BLaER1 treated with 17β-estradiol and CSF1 and Interleukin-3, amounts not matched to agents 10 nM and 100 nM (cell line): Measurements from ENCODE around the gene RIIAD1.
"Not testable (repeated sequence)": the region's sequence is repeated elsewhere in the genome, so short reads cannot be mapped to it uniquely, and the experiment has no call there.

Experiments used
- H3K27ac ChIP-seq, 11 experiments: shearing (Covaris generic); formaldehyde crosslinking; 2 replicates each; pipeline ENCODE4 v1.8.1; 2022
- H3K27me3 ChIP-seq, 11 experiments: shearing (Covaris generic); formaldehyde crosslinking; 2 replicates each; pipeline ENCODE4 v1.8.1; 2022
- H3K36me3 ChIP-seq, 11 experiments: shearing (Covaris generic); formaldehyde crosslinking; 2 replicates each; pipeline ENCODE4 v1.8.1; 2022
- H3K4me1 ChIP-seq, 10 experiments: shearing (Covaris generic); formaldehyde crosslinking; 2 replicates each; pipeline ENCODE4 v1.8.1; 2022
- H3K4me2 ChIP-seq, 11 experiments: shearing (Covaris generic); formaldehyde crosslinking; 2 replicates each; pipeline ENCODE4 v1.8.1; 2022
- H3K4me3 ChIP-seq, 10 experiments: shearing (Covaris generic); formaldehyde crosslinking; 2 replicates each; pipeline ENCODE4 v1.8.1; 2022
- H3K9ac ChIP-seq, 11 experiments: shearing (Covaris generic); formaldehyde crosslinking; 2 replicates each; pipeline ENCODE4 v1.8.1; 2022
- H3K9me3 ChIP-seq, 11 experiments: shearing (Covaris generic); formaldehyde crosslinking; replicated peaks in 1 of 11; 2 replicates each; pipeline ENCODE4 v1.8.1; 2022
- H4K20me1 ChIP-seq, 11 experiments: shearing (Covaris generic); formaldehyde crosslinking; 2 replicates each; pipeline ENCODE4 v1.8.1; 2022
- Cebpa-rat ChIP-seq, 11 experiments: shearing (Covaris generic); IDR thresholded peaks; 2 replicates each; pipeline ENCODE4 v1.8.1; 2022

RIIAD1 gene

GRCh38 chr1:151720554-151720953 lies 768 bp upstream of the RIIAD1 start:
- no peaks in the 10 kb centered on the region for H3K36me3 ChIP-seq
- peak overlapping the region in 8 of 11 experiments; percentile 11 to 40 (median 24); a peak in 7 of 22 replicates for H3K9ac ChIP-seq
- peak overlapping the region; percentile 81 to 99 (median 90) for H3K4me2 ChIP-seq
- TF ChIP-seq Cebpa-rat (IDR thresholded peaks at IDR 0.05), result no peak
- peak overlapping the region in 4 of 11 experiments; percentile 8 to 48 (median 29); a peak in 3 of 22 replicates for H3K27ac ChIP-seq
- H3K4me1 ChIP-seq, result peaks cover 21 to 37% (median 34%) of the 10 kb centered on the region in 10 experiments
- peaks cover 61 to 85% (median 78%) of the 10 kb centered on the region in 11 experiments for H3K27me3 ChIP-seq
- peak overlapping the region; percentile 3 to 68 (median 36); a peak in 15 of 20 replicates for H3K4me3 ChIP-seq
- no peaks in the 10 kb centered on the region for H3K9me3 ChIP-seq
- H4K20me1 ChIP-seq, result peaks cover 0 to 14% (median 0%) of the 10 kb centered on the region in 11 experiments; a peak in 3 of 22 replicates

- H3K4me3 ChIP-seq, result peak overlapping the region; percentile 38 to 68 (median 51); a peak in 18 of 20 replicates
- peaks cover 21 to 35% (median 32%) of the 10 kb centered on the region in 10 experiments for H3K4me1 ChIP-seq
- H3K4me2 ChIP-seq, result peak overlapping the region; percentile 87 to 99 (median 94)
- H3K27ac ChIP-seq, result no peak overlapping the region
- no peaks in the 10 kb centered on the region for H3K36me3 ChIP-seq
- H3K9me3 ChIP-seq, result no peaks in the 10 kb centered on the region
- peaks cover 0 to 13% (median 0%) of the 10 kb centered on the region in 11 experiments; a peak in 2 of 22 replicates for H4K20me1 ChIP-seq
- H3K27me3 ChIP-seq, result peaks cover 47 to 72% (median 64%) of the 10 kb centered on the region in 11 experiments
- TF ChIP-seq Cebpa-rat (IDR thresholded peaks at IDR 0.05), result no peak
- H3K9ac ChIP-seq, result peak overlapping the region in 6 of 11 experiments; percentile 25 to 57 (median 47); a peak in 7 of 22 replicates
Measured at GRCh38 chr1:151721788-151722510, 627 bp downstream of the RIIAD1 start.

- H3K27ac ChIP-seq, result no peak overlapping the region
- peaks cover 28 to 53% (median 45%) of the 10 kb centered on the region in 11 experiments for H3K27me3 ChIP-seq
- H3K36me3 ChIP-seq, result no peaks in the 10 kb centered on the region
- no peaks in the 10 kb centered on the region for H3K9me3 ChIP-seq
- H4K20me1 ChIP-seq, result no peaks in the 10 kb centered on the region
- H3K4me1 ChIP-seq, result peaks cover 19 to 23% (median 21%) of the 10 kb centered on the region in 10 experiments
- H3K4me3 ChIP-seq, result no peak overlapping the region
- no peak overlapping the region for H3K9ac ChIP-seq
- no peak for TF ChIP-seq Cebpa-rat (IDR thresholded peaks at IDR 0.05)
- H3K4me2 ChIP-seq, result no peak overlapping the region
Measured at GRCh38 chr1:151723726-151724370, 2.5 kb downstream of the RIIAD1 start.

- H3K36me3 ChIP-seq, result no peaks in the 10 kb centered on the region
- H3K9ac ChIP-seq, result no peak overlapping the region
- TF ChIP-seq Cebpa-rat (IDR thresholded peaks at IDR 0.05), result no peak
- peaks cover 0 to 8% (median 2%) of the 10 kb centered on the region in 11 experiments; a peak in 15 of 22 replicates for H3K27me3 ChIP-seq
- H3K4me3 ChIP-seq, result no peak overlapping the region
- H3K27ac ChIP-seq, result no peak overlapping the region
- H3K9me3 ChIP-seq, result no peaks in the 10 kb centered on the region
- no peaks in the 10 kb centered on the region for H4K20me1 ChIP-seq
- no peaks in the 10 kb centered on the region for H3K4me1 ChIP-seq
- H3K4me2 ChIP-seq, result no peak overlapping the region
Measured at GRCh38 chr1:151728151-151729054, 7.1 kb downstream of the RIIAD1 start.

GRCh38 chr1:151729157-151729965 lies 8.0 kb downstream of the RIIAD1 start:
- Histone ChIP-seq H3K4me3 (no peak overlapping the region), H3K36me3 (no peaks in the 10 kb centered on the region), H3K4me1 (no peaks in the 10 kb centered on the region), H3K27ac (no peak overlapping the region), H3K27me3 (no peaks in the 10 kb centered on the region), H3K4me2 (no peak overlapping the region), H4K20me1 (no peaks in the 10 kb centered on the region), H3K9me3 (no peaks in the 10 kb centered on the region), H3K9ac (no peak overlapping the region)
- peak in 1 of 11 experiments; percentile 8; a peak in 1 of 22 replicates for TF ChIP-seq Cebpa-rat (IDR thresholded peaks at IDR 0.05)

- Histone ChIP-seq H3K27ac (no peak overlapping the region), H3K9ac (no peak overlapping the region), H3K36me3 (no peaks in the 10 kb centered on the region), H3K9me3 (no peaks in the 10 kb centered on the region), H4K20me1 (no peaks in the 10 kb centered on the region), H3K4me3 (no peak overlapping the region), H3K27me3 (no peaks in the 10 kb centered on the region), H3K4me2 (no peak overlapping the region), H3K4me1 (no peaks in the 10 kb centered on the region)
- no peak for TF ChIP-seq Cebpa-rat (IDR thresholded peaks at IDR 0.05)
Measured at GRCh38 chr1:151729966-151730291, 8.6 kb downstream of the RIIAD1 start.

- H3K4me1 ChIP-seq, result no peaks in the 10 kb centered on the region
- no peaks in the 10 kb centered on the region for H4K20me1 ChIP-seq
- H3K9ac ChIP-seq, result no peak overlapping the region
- peaks cover 14 to 17% (median 16%) of the 10 kb centered on the region in 11 experiments for H3K9me3 ChIP-seq
- H3K4me3 ChIP-seq, result no peak overlapping the region
- peaks cover 0 to 7% (median 0%) of the 10 kb centered on the region in 11 experiments; a peak in 3 of 22 replicates for H3K36me3 ChIP-seq
- H3K27ac ChIP-seq, result no peak overlapping the region
- H3K4me2 ChIP-seq, result no peak overlapping the region
- no peak for TF ChIP-seq Cebpa-rat (IDR thresholded peaks at IDR 0.05)
- H3K27me3 ChIP-seq, result no peaks in the 10 kb centered on the region
Measured at GRCh38 chr1:151733126-151733525, 11.8 kb downstream of the RIIAD1 start.

- H3K9ac ChIP-seq, H3K36me3 ChIP-seq, H3K4me3 ChIP-seq, H4K20me1 ChIP-seq, H3K27me3 ChIP-seq, H3K27ac ChIP-seq, H3K4me1 ChIP-seq, H3K4me2 ChIP-seq: not testable (repeated sequence)
- H3K9me3 ChIP-seq, result peaks cover 19 to 25% (median 23%) of the 10 kb centered on the region in 11 experiments
Measured at GRCh38 chr1:151733995-151734394, 12.7 kb downstream of the RIIAD1 start.
